GM12872 (cell line): ENCODE data around the gene EIF2S1.

Source experiments
- TF ChIP-seq, protein P1 (sequence below): IDR thresholded peaks from 3 replicates; pipeline ENCODE4 v1.5.1; 2011; ENCODE audit warnings: low read depth, mild to moderate bottlenecking, low read length, moderate library complexity; ENCODE audit not compliant: insufficient read depth

Gene EIF2S1

GRCh38 chr14:67359775-67360469 lies at the start of gene EIF2S1, which contains the start of gene ATP6V1D:
Gene EIF2S1 (plus strand): TSS chr14:67360328. CDS start chr14:67364768, 4,440 bp downstream.
Gene ATP6V1D (minus strand): TSS chr14:67359804. CDS start chr14:67359698, 106 bp downstream.
- TF ChIP-seq, protein P1, sequence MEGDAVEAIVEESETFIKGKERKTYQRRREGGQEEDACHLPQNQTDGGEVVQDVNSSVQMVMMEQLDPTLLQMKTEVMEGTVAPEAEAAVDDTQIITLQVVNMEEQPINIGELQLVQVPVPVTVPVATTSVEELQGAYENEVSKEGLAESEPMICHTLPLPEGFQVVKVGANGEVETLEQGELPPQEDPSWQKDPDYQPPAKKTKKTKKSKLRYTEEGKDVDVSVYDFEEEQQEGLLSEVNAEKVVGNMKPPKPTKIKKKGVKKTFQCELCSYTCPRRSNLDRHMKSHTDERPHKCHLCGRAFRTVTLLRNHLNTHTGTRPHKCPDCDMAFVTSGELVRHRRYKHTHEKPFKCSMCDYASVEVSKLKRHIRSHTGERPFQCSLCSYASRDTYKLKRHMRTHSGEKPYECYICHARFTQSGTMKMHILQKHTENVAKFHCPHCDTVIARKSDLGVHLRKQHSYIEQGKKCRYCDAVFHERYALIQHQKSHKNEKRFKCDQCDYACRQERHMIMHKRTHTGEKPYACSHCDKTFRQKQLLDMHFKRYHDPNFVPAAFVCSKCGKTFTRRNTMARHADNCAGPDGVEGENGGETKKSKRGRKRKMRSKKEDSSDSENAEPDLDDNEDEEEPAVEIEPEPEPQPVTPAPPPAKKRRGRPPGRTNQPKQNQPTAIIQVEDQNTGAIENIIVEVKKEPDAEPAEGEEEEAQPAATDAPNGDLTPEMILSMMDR = peak; percentile 96

DNA sequence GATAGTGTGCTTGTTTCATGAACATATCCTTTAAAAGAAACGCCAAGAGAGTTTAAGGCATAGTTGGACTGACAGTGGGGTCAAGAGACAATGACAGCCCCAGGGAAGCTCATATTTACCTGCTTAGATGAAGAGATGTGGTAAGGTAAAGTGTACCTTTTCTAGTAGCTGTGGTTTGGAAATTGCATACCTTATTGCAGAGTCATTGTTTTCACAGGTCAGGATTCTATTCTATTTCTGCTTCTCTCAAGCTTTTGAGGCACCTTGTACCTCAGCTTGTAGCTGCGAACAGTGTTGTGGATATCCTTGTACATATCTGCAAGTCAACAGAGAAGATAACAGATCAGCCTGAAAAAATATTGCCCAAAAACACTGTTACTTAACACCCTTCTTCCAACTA lies 48.3 kb upstream of the EIF2S1 start:
- TF ChIP-seq, protein P1 = no peak

DNA sequence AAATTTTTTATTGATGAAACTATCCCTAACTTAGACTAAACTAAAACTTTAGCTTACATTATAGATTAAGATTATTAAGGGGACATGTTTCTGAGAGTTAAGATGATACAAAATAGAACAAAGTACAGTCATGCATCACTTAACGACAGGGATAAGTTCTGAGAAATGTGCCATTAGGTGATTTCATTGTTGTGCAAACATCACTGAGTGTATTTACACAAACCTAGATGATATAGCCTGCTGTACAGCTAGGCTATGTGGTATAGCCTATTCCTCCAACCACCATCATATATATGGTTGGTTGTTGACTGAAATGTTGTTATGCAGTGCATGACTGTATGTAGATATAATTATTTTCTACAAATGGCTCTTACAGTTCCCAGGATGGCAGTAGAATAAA lies 47.0 kb upstream of the EIF2S1 start:
- TF ChIP-seq, protein P1 = no peak

DNA sequence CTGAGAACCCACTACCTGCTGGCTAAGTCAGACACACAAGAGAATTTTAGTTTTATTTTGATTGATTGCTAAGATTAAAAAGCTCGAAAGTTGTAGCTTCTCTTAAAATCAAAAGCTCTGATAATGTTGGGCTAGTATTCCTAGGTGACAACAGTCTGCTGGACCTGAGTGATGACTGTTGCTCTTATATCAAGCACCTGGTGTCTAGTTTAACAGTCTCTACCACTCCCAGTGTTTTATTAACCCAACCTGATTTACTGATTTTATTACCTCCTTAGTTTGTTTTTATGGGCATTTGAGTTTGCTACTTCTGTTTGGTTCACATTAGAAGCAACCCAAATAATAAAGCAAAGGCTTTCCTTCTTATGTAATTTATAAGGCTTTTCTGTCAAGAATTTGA lies 42.3 kb upstream of the EIF2S1 start:
- TF ChIP-seq, protein P1 = no peak

DNA sequence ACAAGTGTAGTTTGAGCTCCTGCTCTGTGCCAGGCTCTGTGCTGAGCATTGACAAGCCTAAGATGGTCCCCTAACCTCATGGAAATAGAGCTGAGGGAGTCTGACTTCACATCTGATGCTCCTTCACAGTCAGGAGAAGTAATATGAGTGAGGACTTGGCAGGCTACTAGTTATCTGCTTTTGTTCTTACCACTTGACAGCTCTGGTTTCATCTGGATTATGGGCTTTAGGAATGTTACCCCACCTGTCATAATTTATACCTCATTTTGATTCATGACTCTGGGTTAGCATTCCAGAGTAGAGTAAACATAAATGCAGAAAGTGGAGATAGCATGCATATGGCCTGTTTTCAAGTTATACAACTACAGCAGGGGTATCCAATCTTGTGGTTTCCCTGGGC lies 41.0 kb upstream of the EIF2S1 start:
- TF ChIP-seq, protein P1 = no peak

GRCh38 chr14:67331368-67332125 lies 28.6 kb upstream of the EIF2S1 start:
- TF ChIP-seq, protein P1 = no peak

GRCh38 chr14:67332468-67332867 lies 27.7 kb upstream of the EIF2S1 start:
- TF ChIP-seq, protein P1 = no peak
